Measurements from ENCODE around the gene PDCD10.

PDCD10 gene

DNA sequence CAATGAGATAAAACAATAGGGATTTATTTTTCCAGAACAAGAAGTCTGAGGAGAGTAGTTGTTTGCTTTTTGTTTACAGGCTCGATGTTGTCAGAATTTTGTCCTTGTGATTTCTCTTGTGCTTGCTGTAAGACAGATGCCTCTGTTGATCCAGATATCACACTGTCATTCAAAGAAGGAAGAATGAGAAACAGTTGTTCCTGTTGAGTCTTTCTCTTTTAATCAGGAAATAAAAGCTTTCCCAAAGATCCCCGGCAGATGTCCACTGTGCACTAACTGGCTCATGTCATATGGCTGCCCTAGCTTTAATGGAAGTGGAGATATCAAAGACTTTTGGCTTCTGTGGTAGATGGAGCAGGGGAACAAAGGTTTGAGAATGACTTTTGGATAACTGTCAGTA lies 7.6 kb upstream of the PDCD10 start:
- no peak for DNase-seq
- no peaks in the 10 kb centered on the region for H3K9me3 Mint-ChIP-seq
- peaks cover 3% of the 10 kb centered on the region for H3K36me3 Mint-ChIP-seq
- H3K27me3 Mint-ChIP-seq = no peaks in the 10 kb centered on the region
- CTCF ChIA-PET = interaction anchor here (0.6 kb wide), 1 partner anchor 57 kb away, joined by 3 read pairs; no protein-coding TSS in a partner anchor
- H3K4me3 Mint-ChIP-seq = no peak overlapping the region
- no peak overlapping the region for H3K27ac Mint-ChIP-seq
- H3K4me1 Mint-ChIP-seq = peaks cover 4% of the 10 kb centered on the region

DNA sequence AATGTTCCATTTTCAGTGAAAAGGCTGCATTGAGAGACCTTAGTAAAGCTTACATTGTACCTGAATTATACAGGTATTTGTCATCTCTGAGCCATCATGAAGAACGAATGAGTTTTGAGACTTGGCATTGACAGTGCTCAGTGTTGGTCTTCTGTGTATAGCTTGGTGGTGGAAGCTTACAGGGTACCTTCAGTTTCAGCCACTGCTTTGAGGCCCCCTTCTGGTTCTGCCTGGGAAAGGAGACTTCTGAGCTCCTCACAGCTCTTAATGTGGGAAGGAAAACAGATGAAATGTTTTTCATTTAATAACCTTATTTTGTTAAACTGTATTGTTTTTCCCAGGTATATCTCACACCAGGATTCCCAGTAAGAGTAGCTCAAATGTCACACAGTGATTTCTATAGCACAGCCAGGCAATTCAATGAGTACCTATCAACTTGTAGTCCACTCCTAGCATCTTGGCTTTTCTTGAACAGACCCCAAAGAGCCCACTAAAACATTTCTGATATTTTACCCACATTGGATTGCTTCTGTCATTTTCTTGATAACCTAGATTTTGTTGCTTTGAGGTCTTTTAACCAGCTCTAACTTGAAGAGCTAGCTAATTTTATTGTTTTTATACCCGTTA lies 6.4 kb upstream of the PDCD10 start:
- peaks cover 4% of the 10 kb centered on the region for H3K4me1 Mint-ChIP-seq
- peak; percentile 54 for DNase-seq
- peaks cover 3% of the 10 kb centered on the region for H3K36me3 Mint-ChIP-seq
- H3K4me3 Mint-ChIP-seq = no peak overlapping the region
- no peaks in the 10 kb centered on the region for H3K9me3 Mint-ChIP-seq
- H3K27ac Mint-ChIP-seq = no peak overlapping the region
- CTCF ChIA-PET = interaction anchor here (0.8 to 1.8 kb wide), 8 partner anchors 9 to 361 kb away, joined by 3 to 15 read pairs (median 3); partner anchors contain the start of gene ZBBX
- H3K27me3 Mint-ChIP-seq = no peaks in the 10 kb centered on the region

DNA sequence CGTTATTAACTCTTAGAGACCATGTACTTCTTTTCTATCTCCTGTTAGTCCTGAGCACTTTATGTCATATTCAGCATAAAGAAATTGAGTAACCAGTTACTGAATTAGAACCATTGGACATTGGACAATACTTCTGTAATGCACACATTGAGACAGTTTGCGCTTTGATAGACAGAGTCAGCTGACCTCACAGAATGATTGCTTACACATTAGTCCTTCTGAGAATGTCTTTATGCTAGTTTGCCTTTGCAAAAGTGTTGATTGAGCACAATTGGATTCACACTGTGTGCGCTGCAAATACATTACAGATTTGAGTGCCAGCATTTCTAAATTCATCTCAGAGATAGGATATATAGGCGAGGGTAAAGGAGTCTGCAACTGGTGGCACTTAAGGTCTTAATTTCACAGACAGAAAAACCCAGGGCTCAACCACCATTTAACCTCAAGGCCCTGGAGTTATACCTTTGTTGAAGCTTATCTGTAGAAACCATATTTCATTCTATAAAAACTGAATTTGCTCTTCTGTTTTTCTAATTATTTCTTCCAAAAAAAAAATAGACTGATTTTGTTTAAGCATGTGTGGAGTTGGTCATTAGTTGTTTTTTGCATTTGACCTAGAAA lies 4.6 kb upstream of the PDCD10 start:
- H3K36me3 Mint-ChIP-seq = peaks cover 3% of the 10 kb centered on the region
- H3K27ac Mint-ChIP-seq = no peak overlapping the region
- H3K27me3 Mint-ChIP-seq = no peaks in the 10 kb centered on the region
- H3K9me3 Mint-ChIP-seq = no peaks in the 10 kb centered on the region
- no peak overlapping the region for H3K4me3 Mint-ChIP-seq
- H3K4me1 Mint-ChIP-seq = peaks cover 4% of the 10 kb centered on the region
- CTCF ChIA-PET = no interaction called here
- no peak for DNase-seq

DNA sequence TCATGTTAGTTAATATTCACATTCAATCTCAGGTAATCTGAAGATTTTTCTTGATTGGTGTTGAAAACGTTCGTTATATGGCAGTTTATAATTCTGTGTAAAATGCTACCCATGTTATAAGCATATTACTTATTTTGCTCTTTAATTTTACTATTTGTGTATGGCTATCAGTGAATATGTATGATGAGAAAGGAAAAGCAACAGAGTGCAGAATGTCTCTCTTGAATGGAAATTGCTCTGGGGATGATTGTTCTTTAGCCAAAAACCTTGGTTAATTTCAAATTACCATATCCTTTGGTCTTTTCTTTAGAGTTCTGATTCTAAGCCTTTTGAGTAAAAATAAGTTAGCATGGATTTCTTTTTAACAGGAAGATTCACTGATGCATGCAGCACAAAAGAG lies 3.3 kb upstream of the PDCD10 start:
- Mint-ChIP-seq H3K36me3 (peaks cover 3% of the 10 kb centered on the region), H3K27me3 (no peaks in the 10 kb centered on the region), H3K27ac (no peak overlapping the region), H3K4me1 (peaks cover 4% of the 10 kb centered on the region), H3K9me3 (no peaks in the 10 kb centered on the region), H3K4me3 (no peak overlapping the region)
- CTCF ChIA-PET = no interaction called here
- DNase-seq = no peak

DNA sequence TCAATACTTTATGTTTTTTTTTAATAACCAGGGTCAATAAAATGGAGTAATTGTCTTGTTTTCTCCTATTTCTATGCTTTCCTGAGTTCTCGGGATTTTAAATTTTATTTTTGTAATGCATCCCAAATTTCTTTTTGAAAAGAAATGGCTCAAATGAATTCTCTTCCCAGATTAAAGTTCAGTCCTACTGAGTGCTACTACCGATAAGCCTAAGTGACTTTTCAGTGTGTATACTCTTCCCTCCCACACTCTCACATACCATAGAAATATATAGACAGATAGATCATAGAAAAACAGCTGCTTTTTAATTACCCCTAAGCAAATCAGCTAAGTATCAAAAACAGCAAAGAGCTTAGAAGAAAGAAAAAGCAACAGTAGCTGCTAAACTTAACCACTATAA lies 2.3 kb upstream of the PDCD10 start:
- Mint-ChIP-seq H3K27ac (no peak overlapping the region), H3K4me3 (peak overlapping the region; percentile 5), H3K27me3 (no peaks in the 10 kb centered on the region), H3K4me1 (peaks cover 4% of the 10 kb centered on the region), H3K9me3 (no peaks in the 10 kb centered on the region), H3K36me3 (peaks cover 10% of the 10 kb centered on the region)
- no peak for DNase-seq
- CTCF ChIA-PET = interaction anchor here (1.0 to 2.6 kb wide), 3 partner anchors 14 to 357 kb away, joined by 3 to 10 read pairs (median 7); partner anchors contain the start of gene ZBBX

DNA sequence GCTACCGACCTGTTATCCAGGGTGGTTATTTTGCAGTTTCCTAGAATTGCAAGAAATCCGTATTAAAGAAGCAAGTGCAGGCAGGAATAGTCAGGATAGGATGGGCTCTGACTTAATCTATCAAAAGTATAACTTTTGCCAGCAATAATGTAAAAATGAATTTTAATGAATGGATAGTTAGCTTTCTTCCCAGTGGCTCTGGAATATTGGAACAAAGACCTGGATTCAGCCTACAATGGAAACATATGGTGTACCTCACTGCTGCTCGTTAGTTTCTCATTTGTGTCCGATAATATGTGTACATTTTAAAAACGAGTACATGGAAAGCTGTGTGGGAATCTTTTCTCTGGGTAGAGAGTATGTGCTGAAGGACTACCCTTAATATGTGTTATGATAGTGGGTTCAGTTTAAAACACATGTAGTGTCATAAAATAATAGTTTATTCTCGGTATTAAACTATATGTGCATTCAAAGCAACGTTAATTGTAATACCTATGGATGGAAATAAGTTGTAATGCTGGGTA lies 1.6 kb upstream of the PDCD10 start:
- CTCF ChIA-PET = interaction anchor here (1.0 to 2.6 kb wide), 3 partner anchors 14 to 356 kb away, joined by 3 to 10 read pairs (median 7); partner anchors contain the start of gene ZBBX
- H3K27me3 Mint-ChIP-seq = no peaks in the 10 kb centered on the region
- no peak overlapping the region for H3K4me3 Mint-ChIP-seq

DNA sequence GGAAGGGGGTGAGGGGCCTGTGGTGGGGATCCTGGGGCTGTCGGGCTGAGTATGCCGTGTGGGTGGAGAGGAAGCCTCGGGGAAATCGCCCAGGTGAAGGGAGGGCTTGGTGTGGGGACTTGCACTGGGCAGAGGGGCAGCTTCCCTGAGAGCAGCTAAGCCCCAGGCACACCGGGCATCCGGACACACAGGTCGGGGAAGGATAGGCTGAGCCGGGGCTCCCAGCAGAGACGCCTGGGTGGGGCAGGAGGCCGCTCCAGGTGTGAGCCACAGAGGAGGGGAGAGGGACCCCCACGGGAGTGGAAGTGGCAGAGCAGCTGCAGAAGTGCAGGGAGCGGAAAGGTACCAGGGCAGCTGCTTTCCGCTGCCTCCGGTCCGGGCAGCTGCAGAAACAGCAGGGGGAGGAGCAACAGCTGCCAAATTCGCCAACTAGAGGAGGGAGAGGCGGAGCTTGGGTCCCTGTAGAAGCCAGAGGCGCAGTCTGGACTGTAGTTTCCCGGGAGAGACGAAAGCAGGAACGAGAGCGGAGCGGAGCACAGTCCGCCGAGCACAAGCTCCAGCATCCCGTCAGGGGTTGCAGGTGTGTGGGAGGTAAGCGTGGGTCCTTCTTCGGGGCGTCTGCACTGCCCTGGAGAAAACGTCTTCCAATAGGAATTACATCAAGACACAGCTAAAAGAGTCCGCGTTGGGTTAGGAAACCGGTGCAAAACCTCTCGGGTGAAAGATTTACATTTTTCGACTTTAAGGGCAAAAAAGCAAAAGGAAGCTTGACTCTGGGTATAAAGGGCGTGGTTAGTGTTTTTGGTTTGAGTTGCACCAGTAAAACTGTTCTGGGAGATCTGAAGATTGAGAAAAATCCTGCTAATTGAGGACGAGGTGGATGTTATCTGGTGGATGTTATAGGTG lies 794 bp upstream of the PDCD10 start, which contains the start of gene SERPINI1:
SERPINI1 (plus strand) TSS at position 489 of the 906 bp plus-strand sequence. CDS start 53,408 bp downstream, outside the sequence.
- Mint-ChIP-seq H3K27ac (no peak within 1 kb of the TSS), H3K9me3 (no peaks in the 10 kb centered on the region), H3K4me1 (peaks cover 6% of the 10 kb centered on the region), H3K27me3 (no peaks in the 10 kb centered on the region), H3K4me3 (no peak within 1 kb of the TSS), H3K36me3 (peaks cover 8% of the 10 kb centered on the region)
- CTCF ChIA-PET = interaction anchor here (2.5 to 2.6 kb wide), 2 partner anchors 15 to 355 kb away, joined by 7 to 10 read pairs; partner anchors contain the start of gene ZBBX
- peak; percentile 88 for DNase-seq

More for the DNA sequence above, 1.6 kb upstream of the PDCD10 start:
- no peak overlapping the region for H3K27ac Mint-ChIP-seq
- H3K4me1 Mint-ChIP-seq = peaks cover 4% of the 10 kb centered on the region
- peaks cover 10% of the 10 kb centered on the region for H3K36me3 Mint-ChIP-seq
- no peak for DNase-seq
- H3K9me3 Mint-ChIP-seq = no peaks in the 10 kb centered on the region

DNA sequence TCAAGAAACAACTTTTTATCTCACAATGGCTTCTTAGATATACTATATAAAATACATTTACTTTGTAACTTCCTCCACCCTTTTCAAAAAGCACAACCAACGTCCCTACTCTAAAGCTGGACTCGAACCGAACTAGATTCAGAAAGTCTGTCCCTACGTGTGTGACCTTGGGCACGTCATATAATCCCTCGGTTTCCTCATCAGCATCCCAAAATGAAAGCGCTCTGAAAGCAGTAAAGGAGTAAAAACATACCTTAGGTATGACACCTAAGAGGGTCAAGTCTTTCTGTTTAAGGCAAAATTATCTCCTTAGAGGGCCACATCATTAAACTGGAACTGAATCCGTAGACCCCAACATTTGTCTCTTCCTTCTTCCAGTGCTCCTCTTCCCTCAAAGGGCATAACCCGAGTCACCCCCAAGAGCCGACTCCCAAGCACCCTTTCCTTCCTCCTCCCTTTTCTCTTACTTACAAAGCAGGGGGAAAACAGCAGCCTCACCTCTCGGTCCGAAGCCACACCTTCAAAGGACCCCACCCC lies 663 bp downstream of the PDCD10 start:
- H3K9me3 Mint-ChIP-seq = no peaks in the 10 kb centered on the region
- no peak overlapping the region for H3K4me3 Mint-ChIP-seq
- CTCF ChIA-PET = no interaction called here
- peak; percentile 33 for DNase-seq
- H3K27me3 Mint-ChIP-seq = no peaks in the 10 kb centered on the region
- H3K36me3 Mint-ChIP-seq = peaks cover 8% of the 10 kb centered on the region
- H3K27ac Mint-ChIP-seq = no peak overlapping the region
- H3K4me1 Mint-ChIP-seq = peaks cover 11% of the 10 kb centered on the region

DNA sequence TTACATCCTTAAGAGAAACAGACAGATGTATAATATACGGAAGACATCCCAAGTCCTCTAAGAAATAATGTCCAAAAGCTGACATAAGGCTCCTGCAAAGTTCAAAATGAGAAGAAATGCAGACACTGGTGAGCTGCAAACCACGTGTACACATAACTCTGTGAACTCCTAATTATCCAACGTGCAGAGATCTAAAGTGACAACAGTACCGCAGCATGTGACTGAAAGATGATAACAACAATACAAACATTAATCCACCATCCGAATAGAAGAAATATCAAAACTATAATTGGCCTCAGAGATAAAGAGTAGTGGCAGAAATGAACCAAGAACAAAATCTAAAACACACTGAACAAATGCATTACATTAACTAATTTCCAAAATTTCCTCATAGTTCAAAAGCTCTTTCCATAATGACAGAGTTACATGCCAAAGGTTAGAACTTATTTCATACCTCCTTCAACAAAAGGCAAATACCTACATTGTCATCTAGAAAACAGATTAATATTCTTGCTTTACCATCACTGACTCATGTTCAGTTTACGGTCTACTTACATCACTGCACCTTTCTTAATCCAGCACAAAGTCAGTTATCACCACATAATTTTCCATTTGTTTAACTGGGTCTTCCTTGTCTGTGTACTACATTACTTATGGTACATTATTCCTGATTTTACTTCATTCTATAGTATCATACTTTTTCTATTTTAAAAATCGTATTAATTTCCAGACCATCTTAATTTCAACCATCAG lies 2.2 kb downstream of the PDCD10 start:
- H3K4me1 Mint-ChIP-seq = peaks cover 16% of the 10 kb centered on the region
- peaks cover 8% of the 10 kb centered on the region for H3K36me3 Mint-ChIP-seq
- no peak for DNase-seq
- H3K9me3 Mint-ChIP-seq = no peaks in the 10 kb centered on the region
- no peaks in the 10 kb centered on the region for H3K27me3 Mint-ChIP-seq
- CTCF ChIA-PET = interaction anchor here (0.5 to 1.3 kb wide), 2 partner anchors 8 to 19 kb away, joined by 3 to 4 read pairs; no protein-coding TSS in a partner anchor
- H3K27ac Mint-ChIP-seq = peak overlapping the region; percentile 29
- no peak overlapping the region for H3K4me3 Mint-ChIP-seq

DNA sequence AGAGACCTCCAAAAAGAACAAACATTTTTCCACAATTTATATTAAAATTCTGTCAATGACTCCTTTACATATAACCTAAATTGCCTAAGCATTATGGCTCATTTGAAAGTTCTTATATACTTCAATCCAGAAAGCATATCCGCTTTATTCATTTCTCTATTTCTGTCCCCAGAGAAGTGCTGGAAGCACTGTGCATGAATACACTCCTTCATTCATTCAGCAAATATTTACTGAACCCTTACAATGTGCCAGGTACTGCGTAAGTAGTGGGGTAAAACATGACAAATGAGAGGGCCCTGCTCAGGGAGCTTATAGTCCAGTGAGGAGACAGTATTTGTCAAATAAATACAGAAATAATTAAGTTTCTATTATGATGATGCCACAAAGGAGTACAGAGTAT lies 3.3 kb downstream of the PDCD10 start:
- peaks cover 8% of the 10 kb centered on the region for H3K36me3 Mint-ChIP-seq
- DNase-seq = no peak
- no peaks in the 10 kb centered on the region for H3K9me3 Mint-ChIP-seq
- peaks cover 24% of the 10 kb centered on the region for H3K4me1 Mint-ChIP-seq
- H3K27ac Mint-ChIP-seq = no peak overlapping the region
- no peaks in the 10 kb centered on the region for H3K27me3 Mint-ChIP-seq
- no peak overlapping the region for H3K4me3 Mint-ChIP-seq
- CTCF ChIA-PET = interaction anchor here (1.3 kb wide), 1 partner anchor 9 kb away, joined by 3 read pairs; no protein-coding TSS in a partner anchor

DNA sequence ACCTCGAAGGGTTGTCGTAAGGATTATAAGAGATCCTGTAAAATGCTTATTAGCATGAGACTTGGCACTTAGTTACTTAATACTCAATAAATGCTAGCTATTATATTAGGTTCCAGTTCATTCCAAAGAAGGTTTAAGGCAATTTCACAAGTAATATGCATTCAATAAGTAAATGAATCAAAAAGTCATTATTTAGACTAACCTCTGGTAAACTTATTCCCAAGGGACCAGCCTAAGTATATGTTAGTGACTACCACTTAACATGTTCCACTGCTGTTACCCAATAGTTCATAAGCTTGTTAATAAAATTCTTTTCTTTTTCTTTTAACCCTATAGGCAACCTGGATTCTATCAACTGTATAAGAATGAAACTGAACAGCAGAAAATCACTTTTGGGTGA lies 5.1 kb downstream of the PDCD10 start:
- no peak overlapping the region for H3K4me3 Mint-ChIP-seq

DNA sequence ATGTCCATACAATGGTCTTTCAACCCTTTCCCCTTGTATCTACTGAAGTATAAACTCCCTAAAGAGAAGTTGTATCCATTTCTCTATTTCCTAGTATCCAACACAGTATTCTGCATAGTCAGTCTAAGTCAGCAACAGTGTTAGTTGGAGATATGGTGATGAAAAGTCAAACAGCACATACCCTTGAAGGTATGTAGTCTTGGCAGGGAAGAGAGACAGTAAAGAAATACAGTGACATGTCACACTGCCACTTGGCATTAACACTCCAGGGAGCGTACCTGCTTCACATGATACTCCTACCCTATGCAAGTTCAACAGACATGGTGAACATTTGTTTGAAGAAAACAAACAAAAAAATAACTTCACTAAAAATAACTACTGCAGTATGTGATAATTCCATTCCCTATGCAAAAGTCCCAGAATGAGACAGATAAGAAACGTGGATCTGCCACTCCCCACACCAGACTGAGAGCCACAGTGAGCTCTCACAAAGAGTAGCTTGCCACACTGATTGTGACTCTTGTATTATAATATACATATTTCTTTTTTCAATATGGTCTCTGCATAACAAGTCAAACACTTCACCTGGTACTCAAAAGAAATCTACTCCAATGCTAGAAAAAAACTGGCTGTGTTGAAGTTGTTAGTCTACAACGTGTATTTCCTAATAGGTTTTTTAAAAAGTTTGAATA lies 5.9 kb downstream of the PDCD10 start:
- Mint-ChIP-seq H3K27ac (no peak overlapping the region), H3K4me1 (peaks cover 24% of the 10 kb centered on the region), H3K9me3 (no peaks in the 10 kb centered on the region), H3K27me3 (no peaks in the 10 kb centered on the region), H3K36me3 (peaks cover 18% of the 10 kb centered on the region), H3K4me3 (no peak overlapping the region)
- CTCF ChIA-PET = no interaction called here
- DNase-seq = no peak

More for the DNA sequence above, 5.1 kb downstream of the PDCD10 start:
- Mint-ChIP-seq H3K27ac (no peak overlapping the region), H3K4me1 (peaks cover 24% of the 10 kb centered on the region), H3K27me3 (no peaks in the 10 kb centered on the region), H3K36me3 (peaks cover 12% of the 10 kb centered on the region), H3K9me3 (no peaks in the 10 kb centered on the region)
- CTCF ChIA-PET = interaction anchor here (0.8 to 1.0 kb wide), 2 partner anchors 13 to 44 kb away, joined by 3 to 4 read pairs; no protein-coding TSS in a partner anchor
- no peak for DNase-seq

DNA sequence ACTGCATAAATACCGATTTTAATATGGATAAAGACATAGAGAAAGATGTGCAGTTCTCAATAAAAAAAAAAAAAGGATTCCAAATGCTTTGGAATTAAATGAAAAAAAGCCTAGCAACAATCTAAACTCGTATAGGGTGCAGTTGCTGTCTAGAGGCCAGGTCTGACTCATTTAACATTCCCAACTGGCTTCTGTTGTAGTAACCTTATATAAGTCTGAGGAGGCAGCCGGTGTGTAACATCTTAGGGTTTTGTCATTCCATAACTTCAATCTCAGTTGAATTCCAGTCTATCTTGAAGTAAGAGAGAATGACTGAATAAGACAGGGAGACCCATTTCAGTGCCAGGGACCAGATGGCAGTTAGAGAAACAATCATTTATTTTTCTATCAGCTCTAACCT lies 6.5 kb downstream of the PDCD10 start:
- H3K4me3 Mint-ChIP-seq = no peak overlapping the region
- DNase-seq = no peak
- no peak overlapping the region for H3K27ac Mint-ChIP-seq
- CTCF ChIA-PET = no interaction called here
- peaks cover 19% of the 10 kb centered on the region for H3K36me3 Mint-ChIP-seq
- H3K9me3 Mint-ChIP-seq = no peaks in the 10 kb centered on the region
- peaks cover 25% of the 10 kb centered on the region for H3K4me1 Mint-ChIP-seq
- no peaks in the 10 kb centered on the region for H3K27me3 Mint-ChIP-seq

Measured in activated naive CD4-positive, alpha-beta T cell treated with anti-CD3 and anti-CD28 coated beads, Interleukin-2, amount 10 ng/mL, durations not matched to agents 7 days and 5 days (primary cell).